Esophagus muscularis mucosa (tissue), 3 donors: ENCODE results near the gene XPO5.

ENCODE experiments used
- CTCF ChIP-seq, 3 experiments: fragments of 200-600 bp in 2 of 3; fragments of 450-650 bp in 1 of 3; sonication (generic) in 2 of 3; IDR thresholded peaks; one replicate each; pipeline ENCODE4 v1.5.1; 2017 to 2019; ENCODE audit warnings: antibody characterized with exemption in 3 of 3, mild to moderate bottlenecking in 2 of 3, moderate library complexity in 1 of 3
- POLR2AphosphoS5 ChIP-seq, 2 donors: sonication (generic); formaldehyde crosslinking; IDR thresholded peaks; one replicate each; pipeline ENCODE4 v1.6.1; 2017; ENCODE audit warnings: antibody characterized with exemption in 2 of 2

- TF ChIP-seq CTCF (IDR thresholded peaks at IDR 0.05) (no peak), POLR2AphosphoS5 (IDR thresholded peaks at IDR 0.05) (no peak)
Observed at GRCh38 chr6:43541774-43542471, 33.9 kb downstream of the XPO5 start.
